HepG2 (cell line): ENCODE measurements around the gene GASK1A. TPM values are rescaled to one million over a fixed set of nuclear protein-coding genes. Genes with fewer than 3 reads are reported as not detected.

Experiments
- ARNTL ChIP-seq: sonication (generic); formaldehyde crosslinking; IDR thresholded peaks from 2 replicates; pipeline ENCODE4 v1.4.0; 2020; ENCODE audit warnings: mild to moderate bottlenecking, missing genetic modification reagents
- CREBL2 ChIP-seq: sonication (generic); formaldehyde crosslinking; IDR thresholded peaks from 2 replicates; pipeline ENCODE4 v1.8.1; 2023; ENCODE audit warnings: missing genetic modification reagents, mild to moderate bottlenecking, borderline replicate concordance
- ETV5 ChIP-seq: IDR thresholded peaks from 2 replicates; pipeline ENCODE4 v1.6.1; 2018; ENCODE audit warnings: missing biosample characterization, missing genetic modification reagents, inconsistent platforms, borderline replicate concordance
- FOXO1 ChIP-seq: sonication (generic); formaldehyde crosslinking; IDR thresholded peaks from 2 replicates; pipeline ENCODE4 v1.4.0; 2020; ENCODE audit warnings: missing genetic modification reagents
- HMGA1 ChIP-seq: sonication (generic); formaldehyde crosslinking; conservative IDR thresholded peaks from 2 replicates; pipeline ENCODE4 v1.4.0; 2020; ENCODE audit warnings: missing genetic modification reagents
- JDP2 ChIP-seq: sonication (generic); formaldehyde crosslinking; IDR thresholded peaks from 2 replicates; pipeline ENCODE4 v1.8.1; 2022; ENCODE audit warnings: missing genetic modification reagents, borderline replicate concordance
- KDM1A ChIP-seq: IDR thresholded peaks from 2 replicates; pipeline ENCODE4 v1.6.1; 2016; ENCODE audit warnings: missing compliant biosample characterization
- KDM5B ChIP-seq: sonication (generic); formaldehyde crosslinking; IDR thresholded peaks from 2 replicates; pipeline ENCODE4 v1.4.0; 2020; ENCODE audit warnings: missing genetic modification reagents, mild to moderate bottlenecking, borderline replicate concordance
- KLF9 ChIP-seq: IDR thresholded peaks from 2 replicates; pipeline ENCODE4 v1.6.1; 2016; ENCODE audit warnings: low read depth
- MAX ChIP-seq: IDR thresholded peaks from 2 replicates; pipeline ENCODE4 v1.6.1; 2012; ENCODE audit warnings: inconsistent platforms
- MBNL3 ChIP-seq: fragments of 250-450 bp; sonication (Bioruptor Pico); conservative IDR thresholded peaks from 2 replicates; pipeline ENCODE4 v1.8.0; 2022; ENCODE audit warnings: mild to moderate bottlenecking, inconsistent platforms
- NR0B2 ChIP-seq: sonication (generic); formaldehyde crosslinking; IDR thresholded peaks from 2 replicates; pipeline ENCODE4 v1.4.0; 2020; ENCODE audit warnings: mild to moderate bottlenecking, missing genetic modification reagents
- NR2F2 ChIP-seq: IDR thresholded peaks from 2 replicates; pipeline ENCODE4 v1.6.1; 2012; ENCODE audit warnings: low read depth, inconsistent platforms, borderline replicate concordance
- NR3C1 ChIP-seq: sonication (generic); formaldehyde crosslinking; IDR thresholded peaks from 2 replicates; pipeline ENCODE4 v1.4.0; 2020; ENCODE audit warnings: missing genetic modification reagents
- PAWR ChIP-seq: sonication (generic); formaldehyde crosslinking; IDR thresholded peaks from 2 replicates; pipeline ENCODE4 v1.4.0; 2020; ENCODE audit warnings: missing genetic modification reagents, mild to moderate bottlenecking, borderline replicate concordance
- PPARG ChIP-seq: conservative IDR thresholded peaks from 2 replicates; pipeline ENCODE4 v1.6.1; 2016; ENCODE audit warnings: missing biosample characterization, missing genetic modification reagents
- TFE3 ChIP-seq: IDR thresholded peaks from 2 replicates; pipeline ENCODE4 v1.6.1; 2016
- YY1 ChIP-seq: IDR thresholded peaks from 2 replicates; pipeline ENCODE4 v1.6.1; 2011; ENCODE audit warnings: low read length, low read depth, moderate library complexity, mild to moderate bottlenecking; ENCODE audit not compliant: insufficient read depth, insufficient replicate concordance
- ZBED4 ChIP-seq: sonication (generic); formaldehyde crosslinking; IDR thresholded peaks from 2 replicates; pipeline ENCODE4 v1.4.0; 2020; ENCODE audit warnings: missing genetic modification reagents, borderline replicate concordance
- ZFP90 ChIP-seq: sonication (generic); formaldehyde crosslinking; IDR thresholded peaks from 2 replicates; pipeline ENCODE4 v1.8.0; 2022; ENCODE audit warnings: missing genetic modification reagents, mild to moderate bottlenecking, inconsistent platforms, borderline replicate concordance
- ZNF232 ChIP-seq: sonication (generic); formaldehyde crosslinking; IDR thresholded peaks from 2 replicates; pipeline ENCODE4 v1.4.0; 2020; ENCODE audit warnings: missing genetic modification reagents, borderline replicate concordance
- ZNF253 ChIP-seq: sonication (generic); formaldehyde crosslinking; IDR thresholded peaks from 2 replicates; pipeline ENCODE4 v1.8.0; 2022; ENCODE audit warnings: mild to moderate bottlenecking, missing genetic modification reagents, borderline replicate concordance
- ZNF335 ChIP-seq: sonication (generic); formaldehyde crosslinking; IDR thresholded peaks from 2 replicates; pipeline ENCODE4 v1.4.0; 2020; ENCODE audit warnings: missing genetic modification reagents
- ZNF709 ChIP-seq: sonication (generic); formaldehyde crosslinking; IDR thresholded peaks from 2 replicates; pipeline ENCODE4 v1.5.0; 2020; ENCODE audit warnings: mild to moderate bottlenecking, missing genetic modification reagents
- ZNF850 ChIP-seq: sonication (generic); formaldehyde crosslinking; conservative IDR thresholded peaks from 2 replicates; pipeline ENCODE4 v1.9.0; 2021; ENCODE audit warnings: mild to moderate bottlenecking, missing genetic modification reagents
- polyA plus RNA-seq, 8 experiments: library from polyadenylated mRNA; depleted of rRNA in 3 of 8; stranded (reverse) in 7 of 8; unstranded in 1 of 8; fragments of >200 nt; fragmentation: Illumina TruSeq in 4 of 8; extraction: Trizol in 4 of 8; gene quantifications; 2 replicates each; pipeline versions ENCODE4 v1.2.1 to v1.2.3, GENCODE V29; 2011 to 2016; ENCODE audit warnings: low read depth in 4 of 8, missing spikeins in 1 of 8, mixed read lengths in 1 of 8; ENCODE audit not compliant: insufficient read depth in 1 of 8
- total RNA-seq, 5 experiments: library from RNA; depleted of rRNA; stranded (reverse); fragments of >200 nt; fragmentation: Illumina TruSeq; extraction: Trizol; gene quantifications; 2 replicates each; pipeline ENCODE4 v1.2.3, GENCODE V29; 2016; ENCODE audit warnings: low read depth in 1 of 5

Gene GASK1A
- total and polyA plus RNA-seq, 2 of the 13 experiments (the other 11 are each of a cell fraction or from before 2014, with no cell fraction given): not detected

GRCh38 chr3:43105596-43106292 is 126.6 kb downstream of the GASK1A start, which contains the start of gene POMGNT2 (continued):
- TF ChIP-seq TFE3 (no peak), NR3C1 (CRISPR knock-in tag) (no peak), MBNL3 (CRISPR knock-in tag) (no peak), ZFP90 (CRISPR knock-in tag) (no peak; the same call in 1 of the 2 replicates), ZNF253 (CRISPR knock-in tag) (peak; percentile 45; the same call in 1 of the 2 replicates), JDP2 (CRISPR knock-in tag) (no peak), PAWR (no peak), CREBL2 (no peak), ZNF232 (CRISPR knock-in tag) (0 out of 2 replicates have a peak, but pooled peaks have one; percentile 48), MAX (peak; percentile 73), ZNF850 (CRISPR knock-in tag) (no peak), KLF9 (CRISPR knock-in tag) (no peak), ETV5 (CRISPR knock-in tag) (0 out of 2 replicates have a peak, but pooled peaks have one; percentile 15), KDM1A (CRISPR knock-in tag) (no peak), ZBED4 (CRISPR knock-in tag) (peak; percentile 80; the same call in 1 of the 2 replicates), ZNF709 (CRISPR knock-in tag) (0 out of 2 replicates have a peak, but pooled peaks have one; percentile 34), ZNF335 (0 out of 2 replicates have a peak, but pooled peaks have one; percentile 73), FOXO1 (CRISPR knock-in tag) (no peak; the same call in 1 of the 2 replicates), PPARG (CRISPR knock-in tag) (0 out of 2 replicates have a peak, but pooled peaks have one; percentile 18), KDM5B (CRISPR knock-in tag) (peak; percentile 72; the same call in 1 of the 2 replicates), ARNTL (CRISPR knock-in tag) (peak; percentile 44; the same call in 1 of the 2 replicates), NR2F2 (no peak), NR0B2 (CRISPR knock-in tag) (no peak), YY1 (peak; percentile 68), HMGA1 (CRISPR knock-in tag) (no peak)
